ENCODE data around the gene MYL11.

DNA sequence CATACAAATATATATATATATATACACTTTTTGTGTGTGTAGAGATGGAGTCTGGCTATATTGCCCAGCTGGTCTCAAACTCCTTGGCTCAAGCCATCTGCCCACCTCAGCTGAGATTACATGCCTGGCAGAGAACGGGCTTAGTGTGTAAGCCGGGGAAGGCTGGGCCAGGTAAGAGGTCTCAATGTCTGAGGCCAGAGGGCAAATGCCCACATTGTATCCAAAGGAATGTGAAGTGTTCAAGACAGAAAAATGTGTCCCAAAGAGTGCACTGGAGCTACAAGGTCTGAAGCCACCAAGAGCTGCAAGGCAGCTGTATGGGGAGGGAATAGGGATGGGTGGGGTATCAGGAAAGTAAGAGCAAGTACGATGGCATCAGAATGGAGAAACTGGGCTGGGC is 28.3 kb upstream of the MYL11 start:
- TF ChIP-seq, protein P1, sequence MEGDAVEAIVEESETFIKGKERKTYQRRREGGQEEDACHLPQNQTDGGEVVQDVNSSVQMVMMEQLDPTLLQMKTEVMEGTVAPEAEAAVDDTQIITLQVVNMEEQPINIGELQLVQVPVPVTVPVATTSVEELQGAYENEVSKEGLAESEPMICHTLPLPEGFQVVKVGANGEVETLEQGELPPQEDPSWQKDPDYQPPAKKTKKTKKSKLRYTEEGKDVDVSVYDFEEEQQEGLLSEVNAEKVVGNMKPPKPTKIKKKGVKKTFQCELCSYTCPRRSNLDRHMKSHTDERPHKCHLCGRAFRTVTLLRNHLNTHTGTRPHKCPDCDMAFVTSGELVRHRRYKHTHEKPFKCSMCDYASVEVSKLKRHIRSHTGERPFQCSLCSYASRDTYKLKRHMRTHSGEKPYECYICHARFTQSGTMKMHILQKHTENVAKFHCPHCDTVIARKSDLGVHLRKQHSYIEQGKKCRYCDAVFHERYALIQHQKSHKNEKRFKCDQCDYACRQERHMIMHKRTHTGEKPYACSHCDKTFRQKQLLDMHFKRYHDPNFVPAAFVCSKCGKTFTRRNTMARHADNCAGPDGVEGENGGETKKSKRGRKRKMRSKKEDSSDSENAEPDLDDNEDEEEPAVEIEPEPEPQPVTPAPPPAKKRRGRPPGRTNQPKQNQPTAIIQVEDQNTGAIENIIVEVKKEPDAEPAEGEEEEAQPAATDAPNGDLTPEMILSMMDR (IDR thresholded peaks at IDR 0.05) = no peak
- no peak for TF ChIP-seq POLR2A (IDR thresholded peaks at IDR 0.05)
- no peak for TF ChIP-seq POLR2AphosphoS5 (IDR thresholded peaks at IDR 0.05)

Data from prostate gland (tissue), 2 donors.